HCT116 (cell line): ENCODE measurements around the gene TMIE.

Source experiments
- EGR1 ChIP-seq: IDR thresholded peaks from 2 replicates; pipeline ENCODE4 v1.6.1; 2012; ENCODE audit warnings: low read depth
- POLR2A ChIP-seq: IDR thresholded peaks from 2 replicates; pipeline ENCODE4 v1.7.0; 2011; ENCODE audit warnings: borderline replicate concordance; ENCODE audit not compliant: insufficient read depth, insufficient read length; ENCODE audit errors: extremely low read depth
- YY1 ChIP-seq: IDR thresholded peaks from 2 replicates; pipeline ENCODE4 v1.6.1; 2011; ENCODE audit warnings: low read length, low read depth, moderate library complexity, mild to moderate bottlenecking; ENCODE audit not compliant: insufficient replicate concordance; ENCODE audit errors: extremely low read depth
- TF ChIP-seq, protein P1 (sequence below), 3 experiments: fragments of 200-600 bp in 1 of 3; sonication (generic) in 1 of 3; IDR thresholded peaks in 2 of 3; conservative IDR thresholded peaks in 1 of 3; 2 replicates each; pipeline ENCODE4 v1.5.1; 2012 to 2017; ENCODE audit warnings: low read depth in 2 of 3, low read length in 2 of 3, antibody characterized with exemption in 1 of 3, borderline replicate concordance in 1 of 3, control low read depth in 1 of 3, mild to moderate bottlenecking in 1 of 3, mixed read lengths in 1 of 3, mixed run types in 1 of 3, moderate library complexity in 1 of 3; ENCODE audit not compliant: insufficient read depth in 1 of 3
- TF ChIP-seq, protein P2 (sequence below): IDR thresholded peaks from 2 replicates; pipeline ENCODE4 v1.6.1; 2012

DNA sequence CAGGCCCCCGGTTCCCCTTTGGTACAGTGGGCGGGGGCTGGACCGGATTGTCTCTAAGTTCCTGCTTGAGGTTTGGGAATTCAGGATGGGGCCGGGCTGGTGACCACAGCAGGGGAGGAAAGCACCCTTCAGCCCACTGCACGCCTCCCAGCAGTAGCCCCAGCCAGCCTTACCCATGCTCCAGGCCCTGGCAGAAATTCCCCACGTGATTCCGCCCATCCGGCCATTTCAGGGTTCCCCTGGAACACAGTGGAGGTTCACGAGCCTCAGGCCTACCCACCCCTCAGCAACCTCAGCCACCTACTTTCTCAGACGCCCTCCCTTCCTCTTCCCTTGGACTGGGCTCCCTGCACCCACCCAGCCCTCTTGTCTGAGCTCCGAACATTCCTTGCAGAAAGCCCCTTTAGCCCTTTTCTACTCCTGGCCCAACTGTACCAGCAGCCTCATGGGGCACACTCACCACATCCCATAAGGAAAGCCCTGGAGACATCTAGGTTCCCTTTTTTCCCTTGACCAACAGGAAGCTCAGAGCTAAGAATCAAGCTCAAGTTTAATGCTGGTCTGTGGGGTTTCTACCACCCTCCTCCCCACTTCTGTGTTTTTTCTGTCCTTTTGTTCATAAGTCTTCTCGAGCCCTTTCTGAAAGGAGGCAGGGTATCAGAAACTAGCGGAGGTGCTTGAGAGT lies 19.2 kb upstream of the TMIE start:
- TF ChIP-seq YY1 (no peak), POLR2A (no peak), EGR1 (no peak)
- TF ChIP-seq, protein P1, sequence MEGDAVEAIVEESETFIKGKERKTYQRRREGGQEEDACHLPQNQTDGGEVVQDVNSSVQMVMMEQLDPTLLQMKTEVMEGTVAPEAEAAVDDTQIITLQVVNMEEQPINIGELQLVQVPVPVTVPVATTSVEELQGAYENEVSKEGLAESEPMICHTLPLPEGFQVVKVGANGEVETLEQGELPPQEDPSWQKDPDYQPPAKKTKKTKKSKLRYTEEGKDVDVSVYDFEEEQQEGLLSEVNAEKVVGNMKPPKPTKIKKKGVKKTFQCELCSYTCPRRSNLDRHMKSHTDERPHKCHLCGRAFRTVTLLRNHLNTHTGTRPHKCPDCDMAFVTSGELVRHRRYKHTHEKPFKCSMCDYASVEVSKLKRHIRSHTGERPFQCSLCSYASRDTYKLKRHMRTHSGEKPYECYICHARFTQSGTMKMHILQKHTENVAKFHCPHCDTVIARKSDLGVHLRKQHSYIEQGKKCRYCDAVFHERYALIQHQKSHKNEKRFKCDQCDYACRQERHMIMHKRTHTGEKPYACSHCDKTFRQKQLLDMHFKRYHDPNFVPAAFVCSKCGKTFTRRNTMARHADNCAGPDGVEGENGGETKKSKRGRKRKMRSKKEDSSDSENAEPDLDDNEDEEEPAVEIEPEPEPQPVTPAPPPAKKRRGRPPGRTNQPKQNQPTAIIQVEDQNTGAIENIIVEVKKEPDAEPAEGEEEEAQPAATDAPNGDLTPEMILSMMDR (IDR thresholded peaks at IDR 0.05 in 2 of 3, conservative IDR thresholded peaks at IDR 0.05 in 1 of 3; ENCODE audit: borderline replicate concordance in 1 of 3, insufficient read depth in 1 of 3, low read depth in 2 of 3, low read length in 2 of 3) = no peak
- TF ChIP-seq, protein P2, sequence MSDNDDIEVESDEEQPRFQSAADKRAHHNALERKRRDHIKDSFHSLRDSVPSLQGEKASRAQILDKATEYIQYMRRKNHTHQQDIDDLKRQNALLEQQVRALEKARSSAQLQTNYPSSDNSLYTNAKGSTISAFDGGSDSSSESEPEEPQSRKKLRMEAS = no peak
